Skin of body (tissue), 2 donors: ENCODE results near the gene ILKAP. TPM values are rescaled to one million over a fixed set of nuclear protein-coding genes. Genes with fewer than 3 reads are reported as not detected.

Experiments used
- DNase-seq: peaks from one replicate; lab custom pipeline; 2025; lab: John Stamatoyannopoulos, UW
- total RNA-seq: library from RNA; depleted of rRNA; stranded (reverse); fragments of >200 nt; gene quantifications from one replicate; pipeline ENCODE4 v1.2.3, GENCODE V29; 2014

Gene ILKAP
- total RNA-seq, 1 donor from 2014 or later = 38.4 TPM

- DNase-seq = no peak
These were observed 36.8 kb downstream of the ILKAP start for GRCh38 chr2:238166391-238167343.

- DNase-seq = no peak
These were observed 38.1 kb downstream of the ILKAP start for GRCh38 chr2:238165288-238165921.

DNA sequence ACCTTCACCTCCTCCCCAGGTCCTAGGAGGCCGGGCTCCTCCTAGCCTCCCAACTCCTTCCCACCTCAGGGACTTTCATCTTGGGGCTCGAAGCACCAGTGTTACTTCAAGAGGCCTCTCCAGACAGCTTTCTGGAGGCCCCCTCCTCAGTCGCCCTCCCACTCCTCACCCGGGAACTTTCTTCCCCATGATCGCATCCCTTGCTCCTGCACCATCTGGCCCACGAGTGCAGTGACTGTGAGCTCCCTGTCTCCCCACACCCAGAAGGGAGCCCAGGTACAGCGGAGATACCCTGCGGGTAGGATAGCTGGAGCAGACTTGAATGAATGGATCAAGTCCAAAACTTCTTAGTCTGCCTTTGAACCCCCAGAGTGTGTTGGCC lies 38.6 kb downstream of the ILKAP start:
- DNase-seq = no peak

DNA sequence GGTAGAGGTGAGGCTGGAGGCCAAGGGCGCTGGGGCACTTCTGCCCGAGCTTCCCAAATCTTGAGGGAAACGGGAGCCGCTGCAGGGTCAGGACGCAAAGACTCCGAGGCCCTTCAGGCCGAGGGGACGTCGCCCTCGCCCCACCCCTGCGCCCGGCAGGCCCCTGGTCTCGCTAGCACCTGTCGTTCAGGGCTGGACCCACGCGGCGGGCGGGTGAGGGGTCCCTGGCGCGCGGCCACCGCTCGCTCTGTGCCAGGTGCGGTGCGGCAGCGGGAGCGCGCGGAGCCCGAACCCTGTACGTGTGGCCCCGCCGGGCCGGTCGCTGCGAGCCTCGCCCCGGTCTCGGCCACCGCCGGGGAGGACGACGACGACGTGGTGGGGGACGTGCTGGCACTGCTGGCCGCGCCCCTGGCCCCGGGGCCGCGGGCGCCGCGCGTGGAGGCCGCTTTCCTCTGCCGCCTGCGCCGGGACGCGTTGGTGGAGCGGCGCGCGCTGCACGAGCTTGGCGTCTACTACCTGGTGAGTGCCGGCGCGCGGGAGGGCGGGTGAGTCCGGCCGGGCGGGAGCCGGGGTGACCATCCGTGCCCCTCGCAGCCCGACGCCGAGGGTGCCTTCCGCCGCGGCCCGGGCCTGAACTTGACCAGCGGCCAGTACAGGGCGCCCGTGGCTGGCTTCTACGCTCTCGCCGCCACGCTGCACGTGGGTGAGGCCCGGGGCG lies 39.9 kb downstream of the ILKAP start:
- DNase-seq = no peak

DNA sequence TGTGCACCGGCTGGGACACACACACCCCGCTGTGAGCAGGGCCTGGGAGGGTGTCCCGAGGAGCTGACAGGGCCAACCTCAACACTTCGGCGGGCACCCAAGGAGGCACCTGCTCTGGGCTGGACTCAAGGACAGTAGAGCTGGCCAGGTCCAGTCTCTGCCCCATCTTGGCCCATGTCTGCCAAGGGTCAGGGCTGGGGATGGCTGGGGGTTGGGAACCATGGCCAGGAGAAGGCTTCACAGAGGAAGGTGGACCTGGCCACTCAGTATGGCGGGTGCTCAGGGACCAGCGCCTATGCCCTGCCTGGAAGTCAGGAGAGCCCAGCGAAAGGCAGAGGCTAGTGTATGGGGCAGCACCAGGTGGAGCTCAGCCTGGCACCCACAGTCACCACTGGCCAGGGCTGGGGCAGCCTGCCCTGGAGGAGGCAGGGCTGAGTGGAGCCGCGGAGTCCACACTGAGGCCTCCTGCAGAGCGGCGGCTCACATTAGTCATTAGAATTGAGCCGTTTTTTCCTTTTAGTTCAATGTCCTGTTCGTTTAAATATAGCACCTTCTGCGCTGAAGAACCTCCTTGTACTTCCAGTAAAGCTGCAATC lies 40.6 kb downstream of the ILKAP start:
- no peak for DNase-seq

- no peak for DNase-seq
These were observed 41.1 kb downstream of the ILKAP start for GRCh38 chr2:238162251-238162845.

GRCh38 chr2:238161291-238162051 lies 42.0 kb downstream of the ILKAP start:
- no peak for DNase-seq

GRCh38 chr2:238160206-238161129 lies 43.0 kb downstream of the ILKAP start:
- DNase-seq = no peak

GRCh38 chr2:238159661-238160205 lies 43.8 kb downstream of the ILKAP start:
- no peak for DNase-seq

DNA sequence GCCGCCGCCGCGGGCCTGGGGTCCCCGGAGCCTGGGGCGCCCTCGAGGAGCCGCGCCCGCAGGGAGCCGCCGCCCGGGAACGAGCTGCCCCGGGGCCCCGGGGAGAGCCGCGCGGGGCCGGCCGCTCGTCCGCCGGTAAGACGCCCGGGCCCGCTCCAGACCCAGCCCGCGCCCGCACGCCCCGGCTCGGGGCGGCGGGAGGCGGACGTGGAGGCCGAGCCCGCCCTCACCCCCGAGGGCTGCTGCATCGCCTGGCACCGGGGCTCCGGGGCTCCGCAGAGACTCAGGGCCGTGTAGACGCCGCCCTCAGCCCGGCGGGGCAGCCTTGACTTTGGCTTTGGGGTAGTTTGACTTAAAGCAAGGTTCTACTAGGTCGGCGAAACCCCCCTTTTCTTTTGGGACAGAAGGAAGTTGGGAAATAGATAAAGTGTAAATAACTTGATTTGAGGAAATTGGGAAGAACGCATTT lies 44.4 kb downstream of the ILKAP start:
- no peak for DNase-seq

- DNase-seq = peak; percentile 19
These were observed 44.9 kb downstream of the ILKAP start, which contains the start of gene ERFE for GRCh38 chr2:238158509-238159070. ERFE (plus strand) TSS chr2:238158970; CDS start chr2:238159008, 38 bp downstream.

DNA sequence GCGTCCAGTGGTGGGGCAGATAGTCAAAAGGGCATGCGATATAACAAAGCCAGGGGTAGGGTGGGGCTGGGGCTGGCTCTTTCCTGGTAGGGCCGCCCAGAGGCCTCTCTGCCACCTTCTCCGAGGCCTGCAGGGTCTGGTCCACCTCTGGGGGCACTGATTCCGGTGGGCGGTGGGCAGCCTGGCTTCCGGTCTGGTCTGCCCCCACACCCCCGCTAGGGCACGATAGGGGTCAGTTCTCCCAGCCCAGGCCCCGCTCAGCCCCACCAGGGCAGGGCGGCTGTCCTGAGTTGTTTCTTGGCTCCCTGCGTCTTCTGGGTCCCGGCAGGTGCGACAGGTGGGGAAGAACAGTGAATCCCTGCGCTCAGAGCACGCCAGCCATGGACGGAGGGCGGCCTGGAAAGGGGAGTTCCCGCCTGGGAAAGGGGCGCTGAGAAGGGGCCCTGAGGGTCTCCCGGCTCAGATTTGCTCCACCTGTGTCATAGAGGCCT lies 45.4 kb downstream of the ILKAP start:
- DNase-seq = no peak

GRCh38 chr2:238157506-238158017 lies 45.9 kb downstream of the ILKAP start:
- no peak for DNase-seq

DNA sequence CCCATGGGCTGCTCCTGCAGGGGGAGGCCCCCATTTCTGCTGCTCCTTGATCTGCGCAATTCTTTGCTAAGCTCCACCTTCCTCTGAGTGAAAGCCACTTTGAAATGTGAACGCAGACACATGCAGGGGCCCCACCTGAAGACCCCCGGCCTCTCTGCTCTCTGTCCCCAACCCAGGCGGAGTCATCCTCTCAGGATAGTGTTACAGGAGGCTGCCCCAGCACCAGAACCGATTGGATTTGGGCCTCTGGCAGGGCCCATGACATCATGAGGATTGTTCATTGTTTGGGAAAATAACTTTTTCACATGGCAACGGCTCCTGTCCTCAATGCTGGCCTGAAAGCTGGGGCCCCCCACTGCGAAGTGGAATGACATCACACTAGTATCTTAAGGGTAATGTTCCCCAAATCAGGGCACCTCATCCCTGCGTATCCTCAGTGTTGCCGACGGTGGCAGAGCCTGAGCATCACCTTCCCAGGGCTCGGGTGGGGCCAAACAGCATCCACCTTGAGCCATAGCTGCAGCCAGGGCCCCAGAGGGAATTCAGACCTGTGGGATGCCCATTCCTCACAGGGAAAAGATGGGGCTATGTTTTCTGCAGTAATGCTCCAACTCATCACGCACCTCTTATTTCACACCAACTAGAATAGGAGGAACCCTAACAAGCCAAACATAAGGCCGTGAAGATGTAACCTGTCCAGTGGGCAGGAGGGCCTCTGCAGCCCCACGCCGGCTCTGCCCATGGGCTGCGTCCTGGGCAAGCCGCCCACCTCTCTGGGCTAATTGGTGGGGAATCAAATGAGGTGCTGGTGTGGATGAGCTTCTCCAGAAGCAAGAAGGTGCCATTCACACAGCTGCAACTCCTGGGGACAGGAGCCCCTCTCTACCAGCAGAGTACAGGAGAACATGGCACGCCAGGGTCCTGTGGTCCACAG lies 47.5 kb downstream of the ILKAP start:
- DNase-seq = no peak

DNA sequence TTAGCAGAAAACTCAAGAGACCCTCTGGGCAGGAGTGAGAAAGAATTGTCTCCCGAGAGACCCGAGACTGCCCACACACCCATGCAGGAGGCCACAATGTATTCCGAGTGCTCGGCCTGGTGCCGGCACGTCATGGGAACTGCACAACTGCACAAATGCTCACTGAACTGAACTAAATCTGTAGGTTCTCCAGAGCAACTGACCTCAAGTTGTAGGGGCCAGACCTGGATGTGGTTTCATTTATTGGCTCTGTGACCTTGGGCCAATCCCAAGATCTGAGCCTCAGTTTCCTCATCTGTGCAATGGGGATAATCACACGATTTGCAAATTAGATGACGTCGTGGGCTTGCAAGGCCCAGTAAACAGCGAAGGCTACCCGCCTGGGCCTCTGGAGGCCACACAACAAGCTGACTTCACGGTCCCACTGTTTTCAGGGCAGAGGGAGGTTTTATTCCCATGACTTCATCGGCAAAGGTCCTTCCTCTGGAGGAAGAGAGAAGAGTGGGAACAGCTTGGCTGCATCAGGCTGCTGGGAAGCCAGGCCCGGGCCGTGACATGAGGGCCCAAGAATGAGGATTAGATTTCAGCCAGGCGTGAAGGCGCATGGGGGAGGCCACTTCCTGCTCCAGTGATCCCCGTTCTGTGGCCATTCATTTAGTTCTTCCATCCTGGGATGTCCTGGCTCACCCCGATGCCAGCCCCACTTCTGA lies 48.3 kb downstream of the ILKAP start:
- DNase-seq = peak; percentile 14

- no peak for DNase-seq
These were observed 48.9 kb downstream of the ILKAP start for GRCh38 chr2:238154570-238154969.
